D721Med (cell line): Measurements from ENCODE around the gene NSMCE1.
"Not testable (repeated sequence)": the region's sequence is repeated elsewhere in the genome, so short reads cannot be mapped to it uniquely, and the experiment has no call there.

Experiments
- DNase-seq: peaks from one replicate; pipeline ENCODE4 v3.0.0; 2011; ENCODE audit warnings: low spot score; ENCODE audit not compliant: insufficient read length
- FAIRE-seq: peaks from 2 replicates; lab custom pipeline; 2011; peaks lifted over from hg19 to GRCh38; lab: Jason Lieb, UNC
- TF ChIP-seq, protein P1 (sequence below): IDR thresholded peaks from 2 replicates; pipeline ENCODE4 v1.5.1; 2012; ENCODE audit warnings: mild to moderate bottlenecking, control low read depth; ENCODE audit not compliant: insufficient read depth; ENCODE audit errors: missing control alignments

The NSMCE1 gene

DNA sequence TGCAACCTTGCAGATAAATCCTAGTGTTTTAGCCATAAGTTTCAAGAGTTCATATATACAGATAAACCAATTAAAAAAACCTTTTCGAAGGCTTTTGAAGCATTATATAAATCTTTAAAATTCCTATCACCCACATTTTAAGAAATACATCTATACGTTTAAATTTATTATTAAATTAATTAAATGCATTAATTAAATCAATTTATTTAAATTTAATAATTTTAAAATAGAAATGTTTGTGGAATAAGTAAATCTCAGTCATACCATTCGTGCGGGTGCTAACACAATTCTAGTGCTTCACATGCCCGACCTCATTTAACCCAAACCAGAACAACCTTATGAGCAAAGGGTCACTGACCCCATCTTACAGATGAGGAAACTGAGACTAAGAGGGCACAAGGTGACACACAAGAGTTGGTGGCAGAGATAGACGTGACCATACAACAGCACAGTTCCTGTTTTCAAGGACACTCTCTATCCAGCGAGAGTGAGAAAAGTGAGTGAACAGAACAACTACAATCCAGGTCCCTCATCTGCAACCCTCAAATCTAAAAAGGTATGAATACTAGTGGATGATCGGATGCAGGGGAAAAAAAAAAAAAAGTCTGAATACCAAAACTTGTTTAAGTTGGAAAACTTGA lies 1.4 kb downstream of the NSMCE1 start:
- DNase-seq = no peak

DNA sequence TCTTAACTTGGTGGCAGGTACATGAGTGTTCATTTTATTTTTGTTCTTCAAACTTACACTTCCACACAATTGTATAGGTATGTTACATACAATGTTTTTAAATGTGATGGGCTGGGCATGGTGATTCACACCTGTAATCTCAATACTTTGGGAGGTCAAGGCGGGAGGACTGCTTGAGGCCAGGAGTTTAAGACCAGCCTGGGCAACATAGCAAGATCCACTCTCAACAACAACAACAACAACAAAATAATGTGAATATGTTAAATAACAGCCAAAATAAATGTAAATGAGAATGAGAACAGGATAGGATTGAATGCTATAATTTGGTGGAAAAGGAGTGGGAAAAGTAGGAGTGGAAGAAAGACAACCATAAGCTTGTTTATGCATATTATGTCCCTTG lies 2.6 kb downstream of the NSMCE1 start:
- FAIRE-seq (no peak), DNase-seq (no peak)
- TF ChIP-seq, protein P1, sequence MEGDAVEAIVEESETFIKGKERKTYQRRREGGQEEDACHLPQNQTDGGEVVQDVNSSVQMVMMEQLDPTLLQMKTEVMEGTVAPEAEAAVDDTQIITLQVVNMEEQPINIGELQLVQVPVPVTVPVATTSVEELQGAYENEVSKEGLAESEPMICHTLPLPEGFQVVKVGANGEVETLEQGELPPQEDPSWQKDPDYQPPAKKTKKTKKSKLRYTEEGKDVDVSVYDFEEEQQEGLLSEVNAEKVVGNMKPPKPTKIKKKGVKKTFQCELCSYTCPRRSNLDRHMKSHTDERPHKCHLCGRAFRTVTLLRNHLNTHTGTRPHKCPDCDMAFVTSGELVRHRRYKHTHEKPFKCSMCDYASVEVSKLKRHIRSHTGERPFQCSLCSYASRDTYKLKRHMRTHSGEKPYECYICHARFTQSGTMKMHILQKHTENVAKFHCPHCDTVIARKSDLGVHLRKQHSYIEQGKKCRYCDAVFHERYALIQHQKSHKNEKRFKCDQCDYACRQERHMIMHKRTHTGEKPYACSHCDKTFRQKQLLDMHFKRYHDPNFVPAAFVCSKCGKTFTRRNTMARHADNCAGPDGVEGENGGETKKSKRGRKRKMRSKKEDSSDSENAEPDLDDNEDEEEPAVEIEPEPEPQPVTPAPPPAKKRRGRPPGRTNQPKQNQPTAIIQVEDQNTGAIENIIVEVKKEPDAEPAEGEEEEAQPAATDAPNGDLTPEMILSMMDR = no peak

More for the DNA sequence above, 1.4 kb downstream of the NSMCE1 start:
- FAIRE-seq = no peak
- TF ChIP-seq, protein P1 = no peak

DNA sequence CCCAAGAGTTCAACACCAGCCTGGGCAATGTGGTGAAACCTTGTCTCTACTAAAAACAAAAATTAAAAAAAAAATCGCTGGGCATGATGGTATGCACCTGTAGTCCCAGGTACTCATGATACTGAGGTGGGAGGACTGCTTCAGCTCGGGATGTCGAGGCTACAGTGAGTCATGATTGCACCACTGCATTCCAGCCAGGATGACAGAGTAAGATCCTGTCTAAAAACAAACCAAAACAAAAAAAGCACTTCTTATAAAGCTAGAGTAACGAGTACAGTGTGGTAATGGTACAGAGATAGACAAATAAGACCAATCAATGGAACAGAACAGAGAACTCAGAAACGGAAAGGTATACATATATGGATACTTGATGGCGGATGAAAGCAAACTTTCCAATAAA lies 4.4 kb downstream of the NSMCE1 start:
- FAIRE-seq (no peak), DNase-seq (no peak)
- TF ChIP-seq, protein P1 = no peak

DNA sequence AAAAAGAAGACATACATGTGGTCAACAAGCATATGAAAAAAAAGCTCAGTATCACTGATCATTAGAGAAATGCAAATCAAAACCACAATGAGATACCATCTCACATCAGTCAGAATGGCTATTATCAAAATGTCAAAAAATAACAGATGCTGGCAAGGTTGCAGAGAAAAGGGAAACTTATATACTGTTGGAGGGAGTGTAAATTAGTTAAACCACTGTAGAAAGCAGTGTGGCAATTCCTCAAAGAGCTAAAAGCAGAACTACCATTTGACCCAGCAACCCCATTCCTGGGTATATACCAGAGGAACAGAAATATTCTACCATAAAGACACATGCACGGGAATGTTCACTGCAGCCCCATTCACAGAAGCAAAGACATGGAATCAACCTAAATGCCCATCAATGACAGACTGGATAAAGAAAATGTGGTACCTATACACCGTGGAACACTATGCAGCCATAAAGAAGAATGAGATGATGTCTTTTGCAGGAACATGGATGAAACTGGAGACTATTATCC lies 5.6 kb downstream of the NSMCE1 start:
- FAIRE-seq, DNase-seq: not testable (repeated sequence)

DNA sequence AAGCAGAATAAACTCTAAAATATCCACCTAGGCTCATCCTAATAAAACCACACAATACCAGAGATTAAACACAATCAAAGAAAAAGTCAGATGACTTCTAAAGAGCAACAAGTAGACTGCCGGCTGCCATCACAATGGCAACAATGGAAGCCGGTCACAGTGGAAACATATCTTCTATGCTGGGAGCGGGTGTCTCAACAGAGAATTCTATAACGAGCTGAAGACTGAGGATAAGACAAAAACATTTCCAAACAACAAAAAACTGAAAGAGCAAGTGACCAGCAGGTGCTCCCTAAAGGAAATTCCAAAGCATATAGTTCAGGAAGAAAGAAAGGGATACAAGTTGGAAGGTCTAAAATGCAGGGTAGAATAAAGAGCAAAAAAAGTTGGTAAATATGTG lies 8.9 kb downstream of the NSMCE1 start:
- TF ChIP-seq, protein P1 = no peak
- no peak for DNase-seq
- FAIRE-seq = no peak

DNA sequence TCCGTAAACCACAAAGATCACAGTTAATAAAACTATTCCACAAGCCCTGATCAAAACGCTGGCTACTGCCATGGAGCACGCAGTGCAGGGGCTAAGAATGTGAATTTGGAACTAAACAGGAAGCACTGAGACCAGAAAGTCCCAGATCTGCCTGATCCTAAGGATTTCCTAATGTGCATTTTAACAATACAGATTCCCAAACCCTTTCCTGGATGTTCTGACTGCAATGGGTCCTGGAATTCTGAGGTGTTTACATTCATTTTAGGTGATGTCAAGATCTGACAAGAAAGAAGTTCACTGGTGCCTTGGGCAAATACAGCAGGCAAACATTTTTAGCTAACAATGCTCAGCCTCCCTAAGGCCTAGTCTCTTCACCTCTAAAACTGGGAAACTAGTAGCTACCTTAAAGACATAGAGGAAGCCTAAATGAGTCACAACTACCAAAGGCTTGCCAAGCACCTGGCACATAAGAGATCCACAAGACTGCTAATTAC lies 10.3 kb downstream of the NSMCE1 start:
- DNase-seq (no peak), FAIRE-seq (no peak)

DNA sequence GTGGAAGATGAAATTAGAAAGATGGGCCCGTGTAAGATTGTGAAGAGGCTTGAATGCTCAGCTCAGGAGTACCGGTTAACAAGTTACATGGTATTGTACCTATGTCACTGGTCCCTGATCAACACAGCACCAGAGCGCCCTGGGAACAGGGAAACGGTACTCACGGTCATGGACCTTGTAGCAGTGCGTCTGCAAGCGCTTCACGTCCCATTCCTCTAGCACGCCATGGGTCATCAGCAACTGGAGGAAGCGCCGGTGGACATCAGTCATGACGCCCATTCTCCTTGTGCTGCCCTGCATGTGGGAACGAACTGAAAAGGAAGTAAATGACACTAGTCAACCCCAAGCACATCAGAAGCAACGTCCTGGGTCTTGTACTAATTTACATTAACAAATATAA lies 11.3 kb downstream of the NSMCE1 start:
- DNase-seq (no peak), FAIRE-seq (no peak)
- TF ChIP-seq, protein P1 = no peak

More for the DNA sequence above, 10.3 kb downstream of the NSMCE1 start:
- TF ChIP-seq, protein P1 = no peak
